Amygdala (tissue), 56 donors: ENCODE data around the gene CISTR.
"Not testable (repeated sequence)": the region's sequence is repeated elsewhere in the genome, so short reads cannot be mapped to it uniquely, and the experiment has no call there.

Source experiments
- DNase-seq, 56 donors: peaks; one replicate each; lab custom pipeline; 2025; lab: John Stamatoyannopoulos, UW

Gene CISTR

DNA sequence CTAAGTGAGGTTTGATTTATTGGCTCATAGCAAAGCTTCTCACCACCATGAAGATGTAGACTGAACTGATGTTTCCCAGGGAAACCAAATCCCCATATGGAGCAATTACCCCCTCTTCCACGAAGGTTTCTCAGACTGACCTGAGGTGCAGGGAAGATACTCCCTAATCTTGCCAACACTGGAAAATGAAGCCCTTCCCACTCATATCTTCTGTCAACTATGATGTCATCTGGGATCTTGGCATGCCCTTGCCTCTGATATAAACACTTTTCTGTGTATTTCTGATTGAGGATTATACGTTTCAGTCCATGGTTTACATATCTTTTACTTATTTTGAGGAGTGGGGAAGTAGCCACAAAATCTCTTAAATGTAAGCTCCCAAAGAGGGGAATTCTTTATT, 14.1 kb upstream of the CISTR start:
- DNase-seq: no peak

DNA sequence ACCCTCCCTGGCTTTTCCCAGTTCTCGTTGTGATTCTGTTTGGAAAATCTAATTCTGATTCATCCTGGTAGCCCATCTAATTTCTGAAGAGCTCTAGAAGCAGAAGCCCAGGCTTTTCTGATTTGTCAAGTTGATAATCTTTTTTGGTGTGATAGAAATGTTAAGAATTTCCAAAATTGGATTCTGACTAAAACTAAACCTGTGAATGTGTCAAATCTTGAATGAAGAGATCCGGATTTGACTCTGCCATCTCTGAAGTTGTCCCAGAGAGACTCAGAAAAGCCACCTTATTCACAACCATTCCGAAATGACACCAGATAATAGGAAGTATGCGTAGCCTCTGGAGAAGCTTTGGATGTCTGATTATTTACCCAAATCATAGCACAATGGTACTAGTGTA, 12.8 kb upstream of the CISTR start:
- DNase-seq: no peak

DNA sequence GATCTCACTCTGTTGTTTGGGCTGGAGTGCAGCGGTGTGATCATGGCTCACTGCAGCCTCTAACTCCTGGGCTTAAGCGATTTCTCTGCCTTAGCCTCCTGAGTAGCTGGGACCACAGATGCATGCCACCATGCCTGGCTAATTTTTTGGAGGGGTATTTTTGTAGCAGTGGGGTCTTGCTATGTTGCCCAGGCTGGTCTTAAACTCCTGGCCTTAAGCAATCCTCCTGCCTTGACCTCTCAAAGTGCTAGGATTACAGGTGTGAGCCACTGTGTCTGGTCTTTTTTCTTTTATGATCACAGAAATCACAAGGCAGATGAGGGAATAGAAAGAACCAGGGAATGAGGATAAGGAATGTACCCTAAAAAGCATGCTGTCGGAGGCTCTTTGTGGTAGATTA, 11.0 kb upstream of the CISTR start:
- DNase-seq: not testable (repeated sequence)

DNA sequence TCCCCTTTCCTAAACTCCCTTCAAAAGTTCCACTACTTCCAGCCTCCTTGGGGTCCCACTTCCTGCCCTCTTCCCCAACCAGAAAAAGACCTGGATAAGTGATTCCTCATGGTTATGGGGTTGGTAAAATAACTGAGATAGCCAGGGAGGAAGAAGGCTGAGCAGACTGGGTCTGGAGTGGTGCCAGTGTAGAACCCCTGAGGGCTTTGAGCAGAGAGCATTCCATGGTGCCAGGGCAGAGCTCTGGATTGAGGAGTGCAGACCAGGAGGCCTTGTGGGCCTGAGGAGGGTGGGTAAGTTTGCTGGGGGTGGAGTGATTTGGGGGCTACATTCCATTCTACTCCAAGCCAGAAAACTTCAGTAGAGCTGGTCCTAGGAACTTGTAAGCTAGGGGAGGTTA, 9.5 kb upstream of the CISTR start:
- no peak for DNase-seq

DNA sequence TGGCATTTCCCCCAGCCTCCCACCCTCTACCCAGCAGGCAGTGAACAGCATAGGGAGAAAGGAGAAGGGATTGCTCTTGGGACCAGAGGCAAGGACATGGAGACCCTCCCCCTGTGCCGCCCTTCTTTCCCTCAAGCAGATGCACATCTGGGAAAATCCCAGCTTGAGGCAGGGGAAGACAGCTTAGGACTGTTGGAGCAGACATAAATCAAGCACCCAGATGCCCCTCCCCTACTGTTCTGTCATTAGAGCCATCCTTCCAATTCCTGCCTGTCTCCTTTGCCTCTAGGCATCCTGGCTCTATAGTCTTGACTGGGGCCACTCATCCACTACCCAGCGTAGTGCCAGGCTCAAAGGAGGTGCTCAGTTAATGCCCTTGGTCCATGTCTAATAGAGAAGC, 7.5 kb upstream of the CISTR start:
- DNase-seq: no peak

DNA sequence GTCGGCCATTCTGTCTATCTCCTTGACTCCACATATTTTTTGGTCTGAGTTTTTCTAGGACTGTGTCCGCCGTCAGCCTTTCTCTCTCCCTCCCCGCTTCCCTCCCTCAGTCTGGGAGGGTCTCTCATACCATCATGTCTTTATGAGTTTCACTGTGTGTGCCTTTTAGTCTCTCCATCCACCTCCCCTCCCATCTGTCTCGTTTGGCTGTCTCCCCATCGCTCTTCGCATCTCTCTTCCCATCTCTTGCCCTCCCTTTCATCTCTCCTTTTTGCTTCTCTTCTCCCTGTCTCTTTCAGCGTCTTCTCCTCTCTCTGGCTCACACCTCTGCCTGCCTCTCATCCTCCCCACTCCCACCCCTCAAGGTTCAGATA, 6.9 kb upstream of the CISTR start:
- no peak for DNase-seq

DNA sequence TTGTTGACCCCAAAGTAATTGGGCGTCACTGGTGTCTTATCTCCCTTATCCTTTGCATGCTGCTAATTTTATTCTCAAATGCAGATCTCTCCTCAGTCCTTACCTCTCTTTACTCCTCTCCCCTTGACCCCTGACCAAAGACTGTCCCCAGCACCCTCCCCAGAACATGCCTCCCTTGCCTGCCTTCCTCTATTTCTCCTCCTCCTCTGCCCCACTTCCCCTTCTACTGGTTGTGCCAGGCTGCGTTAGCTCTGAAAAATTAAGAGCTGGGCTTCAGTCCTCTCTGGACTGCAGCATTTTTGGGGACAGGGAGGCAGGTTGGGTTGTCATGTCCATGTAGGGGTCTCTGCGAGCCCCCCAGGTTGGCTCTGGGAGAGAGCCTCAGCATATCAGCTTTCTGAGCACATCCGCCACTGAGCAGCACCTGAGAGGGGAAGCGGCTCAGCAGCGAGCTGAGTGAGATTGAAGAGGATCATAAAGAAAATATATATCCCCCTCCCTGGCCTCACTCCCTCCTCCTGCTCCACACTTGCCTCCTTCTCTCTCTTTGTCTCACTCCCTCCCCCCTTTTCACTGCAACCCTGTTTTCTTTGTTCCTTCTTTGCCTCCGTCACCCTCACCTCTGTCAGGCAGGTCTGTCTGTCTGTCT, 6.4 kb upstream of the CISTR start:
- DNase-seq: no peak

DNA sequence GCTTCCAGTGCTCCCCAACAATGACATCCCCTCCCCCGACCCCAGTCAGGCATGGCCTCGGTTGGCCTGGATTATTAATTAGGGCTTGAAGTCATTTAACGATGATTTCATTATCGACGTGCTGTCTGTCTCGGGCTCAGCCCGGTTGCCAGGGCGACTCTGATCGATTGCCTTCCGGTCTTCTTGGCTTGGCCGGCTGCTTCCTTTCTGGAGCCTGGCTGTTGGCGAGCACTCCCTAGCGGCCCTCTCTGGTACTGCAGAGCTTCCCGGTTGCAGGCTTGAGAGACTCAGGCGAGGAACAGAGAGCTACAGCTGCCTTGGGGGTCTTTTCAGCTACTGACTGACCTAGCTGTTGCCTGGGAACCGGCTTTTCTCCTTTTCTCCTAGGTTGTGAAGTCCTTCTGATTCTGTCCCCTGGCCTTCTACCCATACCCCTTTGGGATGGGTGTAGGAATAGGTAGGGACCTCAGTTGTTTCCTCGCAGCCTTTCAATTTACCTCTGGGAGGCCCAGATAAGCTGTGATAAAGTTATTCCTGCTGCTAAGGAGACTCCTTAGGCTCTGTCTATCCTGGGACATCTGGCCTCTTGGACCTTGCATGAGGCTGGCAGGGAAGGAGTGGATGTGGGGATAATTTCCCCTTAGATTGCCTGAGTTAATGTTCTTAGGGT, 5.5 kb upstream of the CISTR start:
- DNase-seq: peak in 49 of 56 donors; percentile 14 to 88 (median 56)

DNA sequence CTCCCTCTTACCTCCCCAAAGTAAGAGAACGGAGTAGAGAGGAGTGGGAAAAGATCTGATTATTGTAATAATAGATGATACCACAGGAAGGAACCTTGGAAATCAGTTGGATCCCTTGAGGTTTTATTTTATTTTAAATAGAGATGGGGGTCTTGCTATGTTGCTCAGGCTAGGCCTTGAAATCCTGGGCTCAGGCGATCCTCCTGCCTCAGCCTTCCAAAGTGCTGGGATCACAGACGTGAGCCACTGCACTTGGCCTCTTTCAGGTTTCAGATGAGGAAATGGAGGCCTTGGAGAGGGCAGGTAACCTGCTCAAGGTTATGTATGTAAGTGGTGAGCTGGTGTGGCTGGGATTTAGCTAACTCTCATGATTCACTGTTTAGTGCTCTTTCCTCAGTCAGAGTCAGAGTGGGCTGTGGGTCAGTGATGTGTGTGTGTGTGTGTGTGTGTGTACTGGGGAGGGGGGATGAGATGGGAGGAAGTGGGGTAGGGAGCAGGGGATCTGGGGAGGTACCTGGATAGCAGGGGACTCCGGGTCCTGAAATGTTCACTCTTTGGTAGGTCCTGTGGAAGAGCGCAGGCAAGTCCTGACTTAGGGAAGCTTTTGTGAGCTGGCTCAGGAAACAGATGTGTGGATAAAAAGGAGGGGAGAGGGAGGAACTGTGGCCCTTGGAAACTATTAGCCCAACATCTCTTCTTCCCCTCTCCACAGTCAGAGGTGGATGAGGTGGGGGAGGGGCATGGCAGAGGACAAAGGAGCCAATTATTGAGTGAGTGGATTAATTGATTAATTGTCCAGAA, 4.7 kb upstream of the CISTR start:
- no peak for DNase-seq

DNA sequence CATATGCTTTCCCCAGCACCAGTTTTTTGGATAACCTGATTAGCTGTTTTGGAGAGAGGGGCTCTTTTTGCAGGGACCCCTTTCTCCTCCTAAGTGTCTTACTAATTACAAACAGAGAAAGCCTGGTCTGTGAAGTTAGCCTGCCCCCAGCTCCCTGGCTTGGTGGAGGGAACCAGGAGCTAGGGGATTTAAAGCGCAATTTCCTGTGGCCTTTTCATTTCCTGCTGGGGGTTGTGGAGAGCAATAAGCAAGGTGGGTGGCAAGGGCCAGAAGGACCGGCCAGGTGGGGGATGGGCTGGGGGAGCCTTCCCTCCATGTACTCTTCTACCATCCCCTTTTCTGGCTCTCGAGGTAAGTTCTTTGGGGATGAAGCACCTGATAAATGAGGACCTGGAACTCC, 4.1 kb upstream of the CISTR start:
- DNase-seq: no peak

DNA sequence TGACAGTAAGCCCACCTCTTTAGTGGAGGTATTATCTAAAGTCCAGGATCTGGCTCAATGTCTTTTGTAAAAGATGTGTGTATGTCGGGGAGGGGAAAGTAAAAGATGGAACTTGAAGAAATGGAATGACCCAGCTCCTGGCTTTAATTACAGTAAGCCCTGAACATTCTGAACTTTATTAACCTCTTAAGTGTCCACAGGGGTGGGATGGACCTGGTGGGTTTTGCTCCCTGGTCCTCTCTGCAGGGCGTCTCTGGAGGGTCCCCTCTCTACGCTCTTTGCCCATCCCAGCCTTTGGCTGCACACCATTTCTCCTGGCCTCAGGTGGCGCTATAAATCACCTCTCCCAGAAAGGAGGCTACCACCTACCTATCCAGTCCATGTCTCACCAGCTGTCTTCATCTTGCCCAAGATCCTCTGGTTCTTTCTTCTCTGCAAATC, 3.7 kb upstream of the CISTR start:
- DNase-seq: no peak

DNA sequence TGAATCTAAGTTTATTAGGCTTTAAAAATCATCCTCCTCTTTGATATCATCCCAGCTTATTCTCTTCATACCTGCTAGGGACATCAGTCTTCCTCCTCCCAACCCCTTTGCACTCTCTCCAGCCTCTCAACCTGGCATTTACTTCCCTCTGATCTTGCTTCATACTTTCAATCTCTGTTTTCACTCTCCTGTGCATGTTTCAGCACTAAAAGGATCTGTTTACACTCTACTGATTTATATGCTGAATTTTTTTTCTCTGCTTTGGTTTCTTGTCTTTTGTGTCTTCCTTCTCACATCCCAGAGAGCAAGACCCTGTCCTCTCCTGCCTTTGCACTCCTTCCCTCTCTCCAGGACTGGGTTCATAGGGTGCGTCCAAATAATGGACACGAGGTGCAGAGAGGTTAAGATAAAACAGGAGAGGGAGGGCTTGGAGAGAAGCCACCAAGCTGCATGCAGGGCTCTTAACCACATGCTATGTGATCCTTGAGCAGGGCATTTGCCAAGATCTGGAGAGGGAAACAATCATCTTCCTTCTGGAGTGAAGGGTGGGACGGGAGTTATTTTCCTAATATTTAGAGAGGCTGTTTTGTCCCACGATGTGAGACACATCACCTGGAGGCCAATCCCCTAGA, 3.0 kb upstream of the CISTR start:
- DNase-seq: no peak

DNA sequence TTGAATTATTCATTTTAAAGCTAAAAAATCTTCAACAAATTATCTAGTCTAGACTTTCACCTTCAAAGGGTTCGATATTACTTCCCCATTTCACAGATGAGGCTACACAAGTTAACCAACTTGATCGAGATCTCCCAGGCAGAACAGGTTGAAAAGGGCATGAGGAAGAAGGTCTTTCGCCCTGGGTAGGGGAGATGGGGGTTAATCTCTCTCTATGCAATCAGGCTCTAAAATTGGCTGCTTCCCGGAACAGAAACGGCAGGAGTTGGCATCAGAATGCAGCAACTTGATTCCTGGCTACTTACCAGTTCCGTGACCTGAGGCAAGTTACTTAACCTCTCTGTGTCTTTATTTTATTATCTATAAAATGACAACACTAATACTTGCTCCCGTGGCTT, 2.4 kb upstream of the CISTR start:
- DNase-seq: no peak

DNA sequence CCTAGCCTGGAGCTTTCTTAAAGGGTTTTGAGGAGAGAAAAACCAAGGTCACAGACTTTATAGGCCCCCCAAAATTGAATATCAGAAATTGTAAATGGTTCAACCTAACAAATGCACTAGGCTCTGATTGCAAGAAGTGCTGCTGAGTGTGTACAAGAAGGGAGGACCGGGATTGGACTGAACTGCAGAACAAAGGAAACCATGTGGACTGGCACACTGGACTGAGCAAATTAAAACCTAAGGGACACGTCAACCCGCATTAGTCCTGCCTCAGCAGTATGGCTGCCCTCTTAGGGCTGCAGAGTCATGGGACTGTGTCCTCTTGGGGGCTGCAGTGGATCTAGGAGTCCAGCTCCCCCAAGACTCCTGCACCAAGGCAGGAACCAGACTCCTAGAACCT, 842 bp upstream of the CISTR start:
- no peak for DNase-seq

DNA sequence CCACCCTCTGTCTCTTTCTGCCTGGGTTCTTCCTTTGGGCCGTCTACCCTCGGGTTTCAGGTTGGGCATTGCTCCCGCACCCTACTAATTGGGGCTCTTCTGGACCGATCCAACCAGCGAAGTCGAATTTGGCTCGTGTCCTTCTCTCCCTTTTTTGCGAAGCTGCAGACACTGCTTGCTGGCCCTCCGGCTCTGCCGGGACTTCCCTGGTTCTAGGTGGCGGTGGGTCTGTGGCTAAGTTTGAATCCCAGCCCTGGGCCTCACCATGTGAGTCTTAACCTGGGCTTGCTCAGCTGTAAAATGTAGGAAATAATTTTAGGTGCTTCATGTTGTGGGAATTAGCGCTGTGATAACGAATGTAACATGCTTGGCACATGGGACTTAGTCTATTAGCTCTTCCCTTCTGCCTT, 418 bp upstream of the CISTR start:
- DNase-seq: peak in 1 of 56 donors; percentile 50

DNA sequence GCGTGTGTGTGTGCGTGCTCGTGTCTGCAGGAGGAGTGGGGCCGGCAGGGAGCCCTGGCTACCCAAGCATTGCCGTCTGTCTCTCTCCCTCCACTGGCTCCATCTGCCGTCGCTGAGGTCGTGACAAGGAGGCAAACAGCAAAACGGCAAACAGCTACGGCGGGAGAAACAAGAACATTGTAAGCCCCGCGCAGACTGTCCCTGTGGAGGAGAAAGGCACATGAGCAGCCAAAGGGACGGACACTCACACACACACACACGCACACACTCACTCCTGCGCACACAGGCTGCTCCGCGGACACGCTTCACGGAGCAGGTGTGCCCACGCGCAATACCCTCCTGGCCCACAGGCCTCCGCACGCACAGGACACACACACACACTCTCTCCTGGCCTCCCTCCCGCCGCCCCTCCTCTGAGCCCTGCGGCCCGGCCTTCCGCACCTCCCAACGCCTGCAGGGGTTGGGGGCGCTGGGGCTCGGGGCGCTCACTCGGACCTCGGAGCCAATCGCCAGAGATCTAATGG, 905 bp downstream of the CISTR start:
- DNase-seq: peak in 15 of 56 donors; percentile 9 to 62 (median 36)

DNA sequence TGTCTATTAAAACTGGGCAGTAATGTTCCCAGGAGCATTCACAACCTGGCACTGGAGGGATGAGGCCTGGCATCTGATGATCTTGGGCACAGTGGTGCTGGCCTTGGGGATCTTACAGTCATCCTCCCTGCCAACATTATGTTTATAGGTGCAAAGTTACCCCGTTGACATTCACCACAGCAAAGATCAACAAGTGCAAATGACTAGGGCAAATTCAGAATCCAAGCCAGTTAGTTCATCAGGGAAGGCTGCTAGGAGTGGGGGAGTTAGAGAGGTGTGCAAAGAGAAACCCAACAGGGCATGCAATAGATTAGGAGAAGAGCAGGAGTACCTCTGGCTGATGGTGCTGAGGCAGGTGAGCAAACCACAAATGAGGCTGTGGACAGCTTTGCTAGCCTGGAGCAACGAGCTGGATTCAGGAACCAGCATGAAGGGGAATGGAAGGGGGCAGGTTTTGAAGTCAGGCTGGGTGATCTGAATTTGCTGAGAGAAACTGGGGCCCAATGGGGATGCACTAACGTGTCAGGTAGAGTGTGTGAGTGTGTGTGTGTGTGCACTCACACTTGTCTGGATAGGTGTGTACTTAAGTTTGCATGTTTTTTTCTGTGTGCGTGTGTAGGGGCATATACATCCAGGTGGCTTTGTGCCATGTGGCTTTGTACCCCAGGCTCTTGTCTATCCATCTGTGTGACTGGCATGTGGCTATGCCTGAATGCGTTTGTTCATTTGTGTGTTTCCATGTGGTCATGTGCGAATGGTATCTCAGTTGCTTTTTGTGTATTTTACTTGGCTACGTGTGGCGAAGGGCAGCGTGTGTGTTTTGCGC, 1.6 kb downstream of the CISTR start:
- no peak for DNase-seq

DNA sequence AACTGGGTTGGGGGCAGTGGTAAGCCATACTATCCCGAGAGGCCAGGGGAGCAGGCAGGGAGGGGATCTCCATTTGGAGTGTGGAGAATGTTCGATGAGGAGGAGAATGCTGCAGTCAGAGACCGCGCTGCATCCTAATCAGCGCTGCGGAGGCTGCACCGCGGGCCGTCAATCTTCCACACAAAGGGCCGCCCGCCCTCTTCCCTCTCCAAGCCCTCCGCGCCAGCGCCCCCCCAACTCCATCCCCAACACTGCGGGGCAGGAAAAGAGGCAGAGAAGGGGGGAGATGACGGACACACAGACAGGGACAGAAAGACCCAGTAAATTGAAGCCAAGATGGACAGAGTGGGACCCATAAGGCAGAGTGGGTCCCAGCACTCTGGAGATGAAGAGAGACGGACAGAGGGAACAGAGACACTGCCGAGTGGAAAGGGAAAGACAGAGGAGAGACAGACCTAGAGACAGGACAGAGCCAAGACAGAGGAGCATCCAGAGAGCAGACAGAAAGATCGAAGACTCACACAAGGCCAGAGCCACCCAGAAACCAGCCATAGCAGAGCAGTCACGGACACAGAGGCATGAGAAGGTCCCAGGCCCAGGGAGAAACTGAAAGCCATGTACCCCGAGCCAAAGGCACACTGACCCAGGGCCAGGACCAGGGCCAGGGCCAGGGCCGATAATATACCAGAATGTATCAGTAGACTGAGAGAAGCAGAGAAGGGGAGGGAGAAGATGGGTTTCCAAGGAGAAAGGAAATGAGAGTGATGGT, 3.5 kb downstream of the CISTR start:
- DNase-seq: peak in 8 of 56 donors; percentile 12 to 44 (median 20)

DNA sequence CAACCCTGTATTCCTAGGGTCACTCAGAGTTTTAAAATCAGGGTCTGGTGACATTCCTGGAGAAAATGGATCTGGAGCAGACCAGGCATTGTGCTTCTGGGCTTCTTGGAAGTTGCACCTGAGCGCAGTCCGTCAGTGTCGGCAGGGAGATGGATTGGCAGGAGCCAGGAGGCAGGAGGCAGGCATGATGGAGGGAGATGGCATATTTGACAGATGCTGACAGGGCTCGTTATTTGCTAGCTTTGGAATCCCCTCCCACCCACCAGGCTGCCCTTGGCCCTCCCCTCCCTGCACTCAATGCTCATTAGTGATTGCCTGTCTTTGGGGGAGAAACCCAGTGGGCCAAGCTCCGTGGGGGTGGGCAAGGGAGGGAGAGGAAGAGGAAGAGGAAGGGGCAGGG, 4.7 kb downstream of the CISTR start:
- DNase-seq: no peak
